AG04450 (cell line): ENCODE measurements around the gene NHS. TPM values are rescaled to one million over a fixed set of nuclear protein-coding genes. Genes with fewer than 3 reads are reported as not detected.

Source experiments
- CTCF ChIA-PET: fragments of 300-600, 350-600 bp; formaldehyde crosslinking; extraction: SDS; loops from one replicate; lab custom pipeline; 2022; ENCODE audit warnings: antibody characterized with exemption, inconsistent platforms; lab: Charles Lee
- POLR2A ChIA-PET: fragments of 350-600 bp; formaldehyde crosslinking; extraction: SDS; loops from one replicate; lab custom pipeline; 2021; ENCODE audit warnings: antibody characterized with exemption, inconsistent platforms; lab: Yijun Ruan, JAX
- DNase-seq: peaks from one replicate; pipeline ENCODE4 v3.0.0-alpha.2; 2011; ENCODE audit warnings: low read depth, low spot score
- H3K27ac ChIP-seq: one replicate; pipeline ENCODE4 v1.5.1; 2012; ENCODE audit warnings: low read depth, low read length, control low read depth
- H3K27me3 ChIP-seq: one replicate; pipeline ENCODE4 v1.6.0; 2012; ENCODE audit warnings: low read length; ENCODE audit not compliant: control insufficient read depth, insufficient read depth
- H3K4me3 ChIP-seq: 2 replicates; pipeline ENCODE4 v1.5.1; 2011; ENCODE audit warnings: mild to moderate bottlenecking, low read depth, low read length, control low read depth
- H3K9me3 ChIP-seq: 2 replicates; pipeline ENCODE4 v1.5.1; 2012; ENCODE audit warnings: low read length; ENCODE audit not compliant: control insufficient read depth, insufficient read depth
- CTCF ChIP-seq: IDR thresholded peaks from 2 replicates; pipeline ENCODE4 v1.5.1; 2011; ENCODE audit warnings: low read depth, low read length, control low read depth, inconsistent platforms
- polyA plus RNA-seq: library from polyadenylated mRNA; depleted of rRNA; stranded (reverse); fragments of >200 nt; gene quantifications from 2 replicates; pipeline ENCODE4 v1.2.3, GENCODE V29; 2011

Gene NHS
- polyA plus RNA-seq, 1 experiment = 2.0 TPM

- no peak overlapping the region for H3K27ac ChIP-seq
- H3K4me3 ChIP-seq = no peak overlapping the region
- no peaks in the 10 kb centered on the region for H3K27me3 ChIP-seq
- CTCF ChIA-PET = no interaction called here
- no peak for DNase-seq
- POLR2A ChIA-PET = no interaction called here
- no peaks in the 10 kb centered on the region for H3K9me3 ChIP-seq
- peak; percentile 33 for TF ChIP-seq CTCF
Observed at GRCh38 chrX:17361620-17362019, 13.4 kb upstream of the NHS start.

GRCh38 chrX:17368002-17368401, 7.0 kb upstream of the NHS start:
- POLR2A ChIA-PET = interaction anchor here (0.6 kb wide), 1 partner anchor 11 kb away, joined by 3 read pairs; no protein-coding TSS in a partner anchor
- no peaks in the 10 kb centered on the region for H3K9me3 ChIP-seq
- CTCF ChIA-PET = no interaction called here

GRCh38 chrX:17369309-17369708, 5.7 kb upstream of the NHS start:
- Histone ChIP-seq H3K27ac (no peak overlapping the region), H3K9me3 (no peaks in the 10 kb centered on the region), H3K27me3 (no peaks in the 10 kb centered on the region), H3K4me3 (no peak overlapping the region)
- ChIA-PET POLR2A (no interaction called here), CTCF (interaction anchor here (0.6 kb wide), 1 partner anchor 278 kb away, joined by 3 read pairs; no protein-coding TSS in a partner anchor)
- no peak for TF ChIP-seq CTCF
- no peak for DNase-seq

More at GRCh38 chrX:17368002-17368401, 7.0 kb upstream of the NHS start:
- no peak for DNase-seq
- Histone ChIP-seq H3K27me3 (no peaks in the 10 kb centered on the region), H3K27ac (no peak overlapping the region), H3K4me3 (no peak overlapping the region)
- TF ChIP-seq CTCF = no peak

GRCh38 chrX:17370191-17370590, 4.8 kb upstream of the NHS start:
- H3K4me3 ChIP-seq = no peak overlapping the region
- DNase-seq = no peak
- H3K9me3 ChIP-seq = no peaks in the 10 kb centered on the region
- no peak overlapping the region for H3K27ac ChIP-seq
- no peaks in the 10 kb centered on the region for H3K27me3 ChIP-seq
- ChIA-PET POLR2A (no interaction called here), CTCF (interaction anchor here (1.2 kb wide), 1 partner anchor 128 kb away, joined by 3 read pairs; no protein-coding TSS in a partner anchor)
- TF ChIP-seq CTCF = no peak

- POLR2A ChIA-PET = no interaction called here
Observed at GRCh38 chrX:17372052-17372451, 2.9 kb upstream of the NHS start.

More at GRCh38 chrX:17372052-17372451, 2.9 kb upstream of the NHS start:
- CTCF ChIA-PET = no interaction called here
- TF ChIP-seq CTCF = no peak
- no peak overlapping the region for H3K27ac ChIP-seq
- no peaks in the 10 kb centered on the region; the same call in 1 of the 2 replicates for H3K9me3 ChIP-seq
- DNase-seq = no peak
- H3K4me3 ChIP-seq = no peak overlapping the region
- no peaks in the 10 kb centered on the region for H3K27me3 ChIP-seq
